Naive B cell (primary cell): Measurements from ENCODE around the gene WDR20. TPM values are rescaled to one million over a fixed set of nuclear protein-coding genes. Genes with fewer than 3 reads are reported as not detected.
"Not testable (repeated sequence)": the region's sequence is repeated elsewhere in the genome, so short reads cannot be mapped to it uniquely, and the experiment has no call there.

Experiments
- ATAC-seq, 2 donors: fragments of 150-1000 bp; cut with Tn5 transposase; 2 replicates each; pipeline ENCODE4 v1.10.0; 2021; ENCODE audit warnings: low read depth in 2 of 2, mild to moderate bottlenecking in 2 of 2, moderate library complexity in 2 of 2
- DNase-seq: peaks from one replicate; pipeline ENCODE4 v3.0.0; 2022
- H3K27ac Mint-ChIP-seq, 6 donors: one replicate each; pipeline ENCODE4 v1.8.0; 2020 to 2022; ENCODE audit warnings: mild to moderate bottlenecking in 6 of 6, mixed read lengths in 6 of 6, moderate library complexity in 5 of 6, inconsistent platforms in 2 of 6
- H3K27me3 Mint-ChIP-seq, 3 donors: one replicate each; pipeline ENCODE4 v1.8.0; 2021 to 2022; ENCODE audit warnings: mixed read lengths in 3 of 3, mild to moderate bottlenecking in 1 of 3
- H3K36me3 Mint-ChIP-seq, 2 donors: one replicate each; pipeline ENCODE4 v1.8.0; 2020 to 2022; ENCODE audit warnings: mixed read lengths in 2 of 2, inconsistent platforms in 1 of 2, mild to moderate bottlenecking in 1 of 2
- H3K4me1 Mint-ChIP-seq, 3 donors: one replicate each; pipeline ENCODE4 v1.8.0; 2020 to 2022; ENCODE audit warnings: mixed read lengths in 3 of 3, inconsistent platforms in 1 of 3, mild to moderate bottlenecking in 1 of 3, moderate library complexity in 1 of 3
- H3K4me3 Mint-ChIP-seq, 8 donors: one replicate each; pipeline ENCODE4 v1.8.0; 2020 to 2022; ENCODE audit warnings: mild to moderate bottlenecking in 8 of 8, mixed read lengths in 8 of 8, moderate library complexity in 8 of 8, inconsistent platforms in 2 of 8
- H3K9me3 Mint-ChIP-seq, 7 donors: one replicate each; pipeline ENCODE4 v1.8.0; 2020 to 2022; ENCODE audit warnings: mixed read lengths in 7 of 7, mild to moderate bottlenecking in 5 of 7, inconsistent platforms in 2 of 7, moderate library complexity in 1 of 7
- polyA plus RNA-seq, 6 donors: library from polyadenylated mRNA; unstranded; fragments of 300-500 nt; fragmentation: Illumina TruSeq; gene quantifications; one replicate each; pipeline ENCODE4 v1.2.3, GENCODE V29; 2021; ENCODE audit warnings: low read depth in 6 of 6

WDR20 gene
- polyA plus RNA-seq, 6 donors from 2014 or later = 11.2 to 23.1 (median 17.3) TPM

GRCh38 chr14:102159841-102160240, 20.1 kb downstream of the WDR20 start:
- DNase-seq (no peak), ATAC-seq (no peak)
- peak overlapping the region in 1 of 8 donors; percentile 15 for H3K4me3 Mint-ChIP-seq
- H3K9me3 Mint-ChIP-seq = no peaks in the 10 kb centered on the region
- H3K27ac Mint-ChIP-seq = no peak overlapping the region
- peaks cover 44 to 68% (median 58%) of the 10 kb centered on the region in 3 donors for H3K4me1 Mint-ChIP-seq
- H3K36me3 Mint-ChIP-seq = peaks cover 11 to 14% of the 10 kb centered on the region in 2 donors
- no peaks in the 10 kb centered on the region for H3K27me3 Mint-ChIP-seq

GRCh38 chr14:102162487-102162886, 22.8 kb downstream of the WDR20 start:
- Mint-ChIP-seq H3K4me3 (no peak overlapping the region), H3K27me3 (no peaks in the 10 kb centered on the region), H3K9me3 (no peaks in the 10 kb centered on the region), H3K4me1 (peaks cover 53 to 73% (median 66%) of the 10 kb centered on the region in 3 donors), H3K36me3 (peaks cover 14 to 21% of the 10 kb centered on the region in 2 donors), H3K27ac (peak overlapping the region in 2 of 6 donors; percentile 74 to 78)
- DNase-seq (no peak), ATAC-seq (no peak)

- Mint-ChIP-seq H3K36me3 (peaks cover 8 to 29% of the 10 kb centered on the region in 2 donors), H3K9me3 (no peaks in the 10 kb centered on the region), H3K4me3 (peak overlapping the region in 2 of 8 donors; percentile 52 to 68), H3K4me1 (peaks cover 54 to 67% (median 64%) of the 10 kb centered on the region in 3 donors), H3K27me3 (no peaks in the 10 kb centered on the region), H3K27ac (peak overlapping the region in 5 of 6 donors; percentile 22 to 69 (median 44))
- ATAC-seq (no peak), DNase-seq (no peak)
Observed at GRCh38 chr14:102164241-102164641, 24.5 kb downstream of the WDR20 start.

- DNase-seq = no peak
- peaks cover 8 to 32% of the 10 kb centered on the region in 2 donors for H3K36me3 Mint-ChIP-seq
- H3K27ac Mint-ChIP-seq = peak overlapping the region in 2 of 6 donors; percentile 22 to 43
- no peak overlapping the region for H3K4me3 Mint-ChIP-seq
- H3K4me1 Mint-ChIP-seq = peaks cover 51 to 66% (median 58%) of the 10 kb centered on the region in 3 donors
- no peak for ATAC-seq
- H3K9me3 Mint-ChIP-seq = no peaks in the 10 kb centered on the region
- no peaks in the 10 kb centered on the region for H3K27me3 Mint-ChIP-seq
Observed at GRCh38 chr14:102164965-102165364, 25.3 kb downstream of the WDR20 start.

- peaks cover 34 to 46% (median 36%) of the 10 kb centered on the region in 3 donors for H3K4me1 Mint-ChIP-seq
- H3K4me3 Mint-ChIP-seq = no peak overlapping the region
- ATAC-seq (no peak), DNase-seq (no peak)
- H3K9me3 Mint-ChIP-seq = no peaks in the 10 kb centered on the region
- peaks cover 0 to 19% of the 10 kb centered on the region in 2 donors for H3K36me3 Mint-ChIP-seq
- no peak overlapping the region for H3K27ac Mint-ChIP-seq
- no peaks in the 10 kb centered on the region for H3K27me3 Mint-ChIP-seq
Observed at GRCh38 chr14:102170061-102170460, 30.4 kb downstream of the WDR20 start.

GRCh38 chr14:102171173-102172020, 31.7 kb downstream of the WDR20 start:
- H3K9me3 Mint-ChIP-seq = no peaks in the 10 kb centered on the region
- peak overlapping the region in 1 of 6 donors; percentile 84 for H3K27ac Mint-ChIP-seq
- H3K4me3 Mint-ChIP-seq = no peak overlapping the region
- no peak for ATAC-seq
- DNase-seq = no peak
- H3K27me3 Mint-ChIP-seq = no peaks in the 10 kb centered on the region
- H3K36me3 Mint-ChIP-seq = peaks cover 0 to 19% of the 10 kb centered on the region in 2 donors
- H3K4me1 Mint-ChIP-seq = peaks cover 28 to 52% (median 38%) of the 10 kb centered on the region in 3 donors

GRCh38 chr14:102172021-102172272, 32.2 kb downstream of the WDR20 start:
- not testable (repeated sequence) for ATAC-seq, H3K9me3 Mint-ChIP-seq, H3K27ac Mint-ChIP-seq, H3K27me3 Mint-ChIP-seq, H3K4me3 Mint-ChIP-seq, DNase-seq
- peaks cover 24 to 48% (median 34%) of the 10 kb centered on the region in 3 donors for H3K4me1 Mint-ChIP-seq
- peaks cover 0 to 16% of the 10 kb centered on the region in 2 donors for H3K36me3 Mint-ChIP-seq

GRCh38 chr14:102172721-102173120, 33.0 kb downstream of the WDR20 start:
- not testable (repeated sequence) for H3K36me3 Mint-ChIP-seq, H3K27ac Mint-ChIP-seq, H3K27me3 Mint-ChIP-seq, H3K9me3 Mint-ChIP-seq, H3K4me3 Mint-ChIP-seq, DNase-seq, ATAC-seq
- peaks cover 21 to 48% (median 32%) of the 10 kb centered on the region in 3 donors for H3K4me1 Mint-ChIP-seq

GRCh38 chr14:102177161-102177560, 37.5 kb downstream of the WDR20 start:
- H3K9me3 Mint-ChIP-seq = no peaks in the 10 kb centered on the region
- peaks cover 32 to 41% (median 37%) of the 10 kb centered on the region in 3 donors for H3K4me1 Mint-ChIP-seq
- no peak for DNase-seq
- ATAC-seq = no peak
- H3K27ac Mint-ChIP-seq = no peak overlapping the region
- H3K4me3 Mint-ChIP-seq = no peak overlapping the region
- H3K27me3 Mint-ChIP-seq = no peaks in the 10 kb centered on the region
- H3K36me3 Mint-ChIP-seq = no peaks in the 10 kb centered on the region

GRCh38 chr14:102178806-102179205, 39.1 kb downstream of the WDR20 start:
- Mint-ChIP-seq H3K4me1 (peaks cover 40 to 52% (median 47%) of the 10 kb centered on the region in 3 donors), H3K4me3 (no peak overlapping the region)

GRCh38 chr14:102180248-102180998, 40.7 kb downstream of the WDR20 start:
- no peak for DNase-seq
- H3K4me3 Mint-ChIP-seq = no peak overlapping the region
- no peaks in the 10 kb centered on the region for H3K36me3 Mint-ChIP-seq
- H3K4me1 Mint-ChIP-seq = peaks cover 44 to 54% (median 47%) of the 10 kb centered on the region in 3 donors
- no peak for ATAC-seq
- peak overlapping the region in 1 of 6 donors; percentile 33 for H3K27ac Mint-ChIP-seq
- H3K9me3 Mint-ChIP-seq = no peaks in the 10 kb centered on the region
- no peaks in the 10 kb centered on the region for H3K27me3 Mint-ChIP-seq

More at GRCh38 chr14:102178806-102179205, 39.1 kb downstream of the WDR20 start:
- H3K27ac Mint-ChIP-seq = no peak overlapping the region
- H3K9me3 Mint-ChIP-seq = no peaks in the 10 kb centered on the region
- H3K36me3 Mint-ChIP-seq = no peaks in the 10 kb centered on the region
- H3K27me3 Mint-ChIP-seq = no peaks in the 10 kb centered on the region
- DNase-seq (no peak), ATAC-seq (no peak)

- Mint-ChIP-seq H3K9me3 (no peaks in the 10 kb centered on the region), H3K27ac (peak overlapping the region in 1 of 6 donors; percentile 47), H3K4me1 (peaks cover 44 to 59% (median 44%) of the 10 kb centered on the region in 3 donors), H3K27me3 (no peaks in the 10 kb centered on the region), H3K36me3 (no peaks in the 10 kb centered on the region), H3K4me3 (no peak overlapping the region)
- ATAC-seq (no peak), DNase-seq (no peak)
Observed at GRCh38 chr14:102181187-102181586, 41.5 kb downstream of the WDR20 start.

- ATAC-seq (no peak), DNase-seq (no peak)
- H3K4me3 Mint-ChIP-seq = no peak overlapping the region
- no peaks in the 10 kb centered on the region for H3K36me3 Mint-ChIP-seq
- H3K9me3 Mint-ChIP-seq = no peaks in the 10 kb centered on the region
- H3K27me3 Mint-ChIP-seq = no peaks in the 10 kb centered on the region
- no peak overlapping the region for H3K27ac Mint-ChIP-seq
- peaks cover 43 to 62% (median 48%) of the 10 kb centered on the region in 3 donors for H3K4me1 Mint-ChIP-seq
Observed at GRCh38 chr14:102182190-102182589, 42.5 kb downstream of the WDR20 start.
